ENCODE measurements around the gene KMT2C.

The KMT2C gene

GRCh38 chr7:152122540-152122939 is 313.3 kb downstream of the KMT2C start:
- no peak overlapping the region for H3K4me3 Mint-ChIP-seq
- H3K27ac Mint-ChIP-seq, result no peak overlapping the region
- H3K9me3 Mint-ChIP-seq, result peaks cover 6% of the 10 kb centered on the region
- H3K36me3 Mint-ChIP-seq, result peaks cover 43% of the 10 kb centered on the region
- peaks cover 19% of the 10 kb centered on the region for H3K4me1 Mint-ChIP-seq
- H3K27me3 Mint-ChIP-seq, result no peaks in the 10 kb centered on the region

- no peak overlapping the region for H3K27ac Mint-ChIP-seq
- H3K36me3 Mint-ChIP-seq, result peaks cover 39% of the 10 kb centered on the region
- peaks cover 6% of the 10 kb centered on the region for H3K9me3 Mint-ChIP-seq
- no peak overlapping the region for H3K4me3 Mint-ChIP-seq
- no peaks in the 10 kb centered on the region for H3K27me3 Mint-ChIP-seq
- H3K4me1 Mint-ChIP-seq, result peaks cover 19% of the 10 kb centered on the region
Observed at GRCh38 chr7:152121432-152121831, 314.4 kb downstream of the KMT2C start.

DNA sequence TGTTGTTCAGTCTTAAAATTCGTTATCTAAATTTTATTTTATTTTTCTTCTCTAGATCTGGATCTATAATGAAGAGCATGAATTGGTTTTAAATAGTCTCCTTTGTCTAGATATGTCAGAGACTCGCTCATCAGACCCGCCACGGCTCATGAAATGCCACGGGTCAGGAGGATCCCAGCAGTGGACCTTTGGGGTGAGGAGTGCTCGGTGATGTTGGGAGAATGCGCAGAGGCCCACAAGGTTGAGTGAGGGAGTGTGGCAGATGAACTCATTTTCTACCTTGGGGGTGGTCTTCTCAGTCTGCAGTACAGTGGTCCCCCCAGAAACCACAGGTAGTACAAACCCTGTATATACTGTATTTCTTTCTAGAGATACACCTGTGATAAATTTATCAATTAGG is 315.0 kb downstream of the KMT2C start:
- H3K27me3 Mint-ChIP-seq, result no peaks in the 10 kb centered on the region
- H3K4me1 Mint-ChIP-seq, result peaks cover 19% of the 10 kb centered on the region
- peaks cover 6% of the 10 kb centered on the region for H3K9me3 Mint-ChIP-seq
- H3K27ac Mint-ChIP-seq, result no peak overlapping the region
- H3K36me3 Mint-ChIP-seq, result peaks cover 38% of the 10 kb centered on the region
- no peak overlapping the region for H3K4me3 Mint-ChIP-seq

GRCh38 chr7:152120210-152120609 is 315.6 kb downstream of the KMT2C start:
- peaks cover 19% of the 10 kb centered on the region for H3K4me1 Mint-ChIP-seq
- no peak overlapping the region for H3K27ac Mint-ChIP-seq
- peaks cover 34% of the 10 kb centered on the region for H3K36me3 Mint-ChIP-seq

DNA sequence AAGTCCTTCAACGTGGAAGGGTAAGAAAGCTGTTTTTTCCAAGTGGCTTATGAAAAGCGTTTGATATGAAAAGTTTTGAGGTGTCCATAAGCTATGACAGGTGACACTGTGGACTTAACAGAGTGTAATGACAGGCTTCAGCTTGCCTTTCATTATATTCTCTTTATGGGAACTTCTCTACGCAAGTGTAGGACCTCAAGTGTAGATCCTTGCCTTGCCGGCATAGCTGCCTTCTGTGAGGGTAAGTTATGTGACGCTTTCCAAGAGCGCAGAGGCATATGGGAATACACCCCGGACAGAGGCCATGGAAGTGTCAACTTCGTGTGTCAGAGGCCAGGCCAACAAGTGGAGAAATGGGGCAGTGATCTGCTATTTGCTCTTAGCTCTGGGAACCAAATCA is 318.4 kb downstream of the KMT2C start:
- H3K27ac Mint-ChIP-seq, result no peak overlapping the region

More at GRCh38 chr7:152120210-152120609, 315.6 kb downstream of the KMT2C start:
- no peak overlapping the region for H3K4me3 Mint-ChIP-seq
- peaks cover 6% of the 10 kb centered on the region for H3K9me3 Mint-ChIP-seq
- no peaks in the 10 kb centered on the region for H3K27me3 Mint-ChIP-seq

DNA sequence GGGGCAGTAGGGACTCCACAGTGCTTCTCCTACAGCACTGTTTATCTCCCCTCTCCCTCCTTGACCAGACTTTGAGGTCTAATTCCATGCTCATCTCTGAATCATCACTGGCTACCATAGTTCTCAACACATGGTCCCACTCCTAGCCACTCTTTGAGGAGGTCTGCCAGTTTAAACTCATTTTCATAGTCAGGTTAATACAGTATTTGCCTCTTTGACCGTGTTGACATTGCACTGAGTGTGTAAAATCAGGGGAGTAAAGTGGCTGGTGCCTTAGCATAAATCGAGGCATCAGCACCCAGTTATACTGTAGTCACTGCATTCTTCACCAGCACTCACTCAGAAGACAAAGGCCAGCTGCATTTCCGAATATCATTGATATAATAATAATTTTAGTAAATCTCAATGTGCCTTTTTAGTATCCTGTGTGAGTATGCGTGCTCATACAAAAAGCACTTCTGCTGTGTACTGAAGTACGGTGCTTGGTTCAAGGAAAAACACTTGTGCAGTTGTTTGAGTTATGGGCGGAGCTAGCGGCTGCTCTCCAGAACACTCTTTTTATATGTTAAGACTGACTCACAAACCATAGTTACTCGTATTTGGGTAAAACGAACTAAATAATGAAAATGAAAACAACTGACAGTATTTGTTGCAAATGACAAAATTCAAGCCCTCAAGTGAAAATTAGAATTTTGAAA is 320.6 kb downstream of the KMT2C start:
- no peaks in the 10 kb centered on the region for H3K9me3 Mint-ChIP-seq
- H3K27ac Mint-ChIP-seq, result no peak overlapping the region
- no peaks in the 10 kb centered on the region for H3K27me3 Mint-ChIP-seq
- H3K4me3 Mint-ChIP-seq, result no peak overlapping the region
- H3K4me1 Mint-ChIP-seq, result no peaks in the 10 kb centered on the region
- H3K36me3 Mint-ChIP-seq, result peaks cover 14% of the 10 kb centered on the region

More for the DNA sequence above, 318.4 kb downstream of the KMT2C start:
- Mint-ChIP-seq H3K27me3 (no peaks in the 10 kb centered on the region), H3K4me3 (no peak overlapping the region), H3K36me3 (peaks cover 18% of the 10 kb centered on the region), H3K9me3 (no peaks in the 10 kb centered on the region), H3K4me1 (peaks cover 11% of the 10 kb centered on the region)

DNA sequence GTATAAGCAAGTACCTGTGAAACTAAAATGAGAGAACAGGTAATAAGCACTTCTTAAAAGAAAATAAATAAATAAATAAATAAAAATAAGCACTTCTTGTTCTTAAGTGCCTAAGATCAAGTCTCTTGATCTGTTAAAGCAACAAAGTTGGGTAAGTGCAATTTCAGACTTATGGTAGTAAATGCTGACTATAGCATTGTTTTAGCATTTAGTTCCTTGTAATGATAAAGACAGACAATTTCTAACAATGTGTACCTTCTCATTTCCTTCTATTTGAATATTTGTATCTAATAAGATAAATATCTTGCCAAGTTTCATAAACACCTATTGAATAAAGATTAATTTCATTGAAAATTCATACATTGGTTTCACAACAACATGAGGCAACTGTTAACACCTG is 323.0 kb downstream of the KMT2C start:
- peaks cover 20% of the 10 kb centered on the region for H3K36me3 Mint-ChIP-seq
- H3K9me3 Mint-ChIP-seq, result no peaks in the 10 kb centered on the region
- H3K27me3 Mint-ChIP-seq, result no peaks in the 10 kb centered on the region
- no peak overlapping the region for H3K27ac Mint-ChIP-seq
- H3K4me1 Mint-ChIP-seq, result peaks cover 9% of the 10 kb centered on the region
- no peak overlapping the region for H3K4me3 Mint-ChIP-seq

- H3K36me3 Mint-ChIP-seq, result peaks cover 22% of the 10 kb centered on the region
- peaks cover 9% of the 10 kb centered on the region for H3K4me1 Mint-ChIP-seq
- no peaks in the 10 kb centered on the region for H3K27me3 Mint-ChIP-seq
- no peak overlapping the region for H3K4me3 Mint-ChIP-seq
- no peak overlapping the region for H3K27ac Mint-ChIP-seq
- no peaks in the 10 kb centered on the region for H3K9me3 Mint-ChIP-seq
Observed at GRCh38 chr7:152108359-152108758, 327.4 kb downstream of the KMT2C start.

GRCh38 chr7:152107945-152108344 is 327.9 kb downstream of the KMT2C start:
- H3K4me1 Mint-ChIP-seq, result peaks cover 9% of the 10 kb centered on the region
- H3K27ac Mint-ChIP-seq, result no peak overlapping the region
- H3K36me3 Mint-ChIP-seq, result peaks cover 19% of the 10 kb centered on the region
- H3K27me3 Mint-ChIP-seq, result no peaks in the 10 kb centered on the region
- no peak overlapping the region for H3K4me3 Mint-ChIP-seq
- H3K9me3 Mint-ChIP-seq, result no peaks in the 10 kb centered on the region

DNA sequence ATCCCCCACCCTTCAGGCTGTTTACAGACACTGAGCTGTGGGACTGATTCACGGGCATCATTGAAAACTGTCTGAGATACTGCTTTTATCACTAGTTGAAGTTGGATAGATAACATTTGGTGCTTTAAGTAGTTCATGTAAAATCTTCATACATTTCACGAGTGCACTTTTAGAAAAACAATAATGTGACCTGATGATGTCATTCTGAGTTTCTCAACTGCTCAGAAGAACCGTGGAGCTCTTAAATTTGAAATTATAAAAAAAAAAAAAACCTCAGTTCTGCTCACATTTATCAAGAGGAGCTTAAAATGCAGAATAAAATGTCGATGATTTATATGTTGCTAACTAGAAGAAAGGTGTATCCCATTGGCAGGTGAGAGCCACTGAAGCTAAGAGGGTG is 328.8 kb downstream of the KMT2C start:
- H3K4me1 Mint-ChIP-seq, result peaks cover 9% of the 10 kb centered on the region
- H3K4me3 Mint-ChIP-seq, result no peak overlapping the region
- peaks cover 19% of the 10 kb centered on the region for H3K36me3 Mint-ChIP-seq
- no peaks in the 10 kb centered on the region for H3K9me3 Mint-ChIP-seq
- H3K27me3 Mint-ChIP-seq, result no peaks in the 10 kb centered on the region
- peak overlapping the region; percentile 53 for H3K27ac Mint-ChIP-seq

GRCh38 chr7:152105205-152105604 is 330.6 kb downstream of the KMT2C start:
- Mint-ChIP-seq H3K9me3 (no peaks in the 10 kb centered on the region), H3K4me1 (peaks cover 9% of the 10 kb centered on the region), H3K36me3 (peaks cover 17% of the 10 kb centered on the region), H3K27me3 (no peaks in the 10 kb centered on the region), H3K4me3 (no peak overlapping the region), H3K27ac (no peak overlapping the region)

- Mint-ChIP-seq H3K27me3 (no peaks in the 10 kb centered on the region), H3K4me3 (no peak overlapping the region), H3K27ac (no peak overlapping the region), H3K9me3 (no peaks in the 10 kb centered on the region), H3K36me3 (peaks cover 12% of the 10 kb centered on the region), H3K4me1 (no peaks in the 10 kb centered on the region)
Observed at GRCh38 chr7:152103691-152104090, 332.1 kb downstream of the KMT2C start.

DNA sequence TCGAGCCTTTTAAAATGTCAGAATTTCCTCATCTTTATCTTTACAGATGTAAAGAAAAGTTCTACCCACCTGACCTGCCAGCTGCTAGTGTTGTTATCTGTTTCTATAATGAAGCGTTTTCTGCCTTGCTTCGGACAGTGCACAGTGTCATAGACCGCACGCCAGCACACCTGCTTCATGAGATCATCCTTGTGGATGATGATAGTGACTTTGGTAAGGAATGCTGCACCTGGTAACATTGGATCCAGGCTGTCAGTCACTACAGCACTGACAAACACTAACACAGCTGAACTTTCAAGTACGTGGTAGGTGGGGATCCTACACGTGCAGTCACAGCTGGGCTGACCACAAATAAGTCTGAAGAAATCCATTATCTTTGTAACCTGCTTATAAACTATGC is 332.7 kb downstream of the KMT2C start:
- Mint-ChIP-seq H3K27ac (no peak overlapping the region), H3K9me3 (no peaks in the 10 kb centered on the region), H3K4me3 (no peak overlapping the region), H3K4me1 (no peaks in the 10 kb centered on the region), H3K36me3 (peaks cover 12% of the 10 kb centered on the region), H3K27me3 (no peaks in the 10 kb centered on the region)

GRCh38 chr7:152097330-152097729 is 338.5 kb downstream of the KMT2C start:
- no peaks in the 10 kb centered on the region for H3K27me3 Mint-ChIP-seq
- no peak overlapping the region for H3K27ac Mint-ChIP-seq
- peaks cover 3% of the 10 kb centered on the region for H3K36me3 Mint-ChIP-seq

DNA sequence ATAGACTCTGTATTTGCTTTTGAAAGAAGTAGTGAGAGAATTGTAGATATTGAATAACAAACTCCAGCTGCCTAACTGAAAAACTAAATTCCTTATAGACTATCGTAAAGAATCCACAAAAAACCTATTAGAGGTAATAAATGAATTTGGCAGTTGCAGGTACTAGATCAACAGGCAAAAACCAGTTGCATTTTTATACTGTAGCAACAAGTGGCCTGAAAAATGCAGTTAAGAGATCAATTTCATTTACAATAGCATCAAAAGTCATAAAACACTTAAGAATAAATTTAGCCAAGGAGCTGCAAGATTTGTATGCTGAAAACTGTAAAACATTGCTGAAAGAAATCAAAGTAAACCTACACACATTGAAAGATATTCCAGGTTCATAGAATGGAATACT is 340.0 kb downstream of the KMT2C start:
- Mint-ChIP-seq H3K27me3 (no peaks in the 10 kb centered on the region), H3K36me3 (peaks cover under 1% of the 10 kb centered on the region), H3K4me1 (peaks cover 9% of the 10 kb centered on the region), H3K9me3 (no peaks in the 10 kb centered on the region), H3K4me3 (no peak overlapping the region), H3K27ac (no peak overlapping the region)

More at GRCh38 chr7:152097330-152097729, 338.5 kb downstream of the KMT2C start:
- Mint-ChIP-seq H3K4me1 (peaks cover 2% of the 10 kb centered on the region), H3K9me3 (no peaks in the 10 kb centered on the region), H3K4me3 (no peak overlapping the region)

DNA sequence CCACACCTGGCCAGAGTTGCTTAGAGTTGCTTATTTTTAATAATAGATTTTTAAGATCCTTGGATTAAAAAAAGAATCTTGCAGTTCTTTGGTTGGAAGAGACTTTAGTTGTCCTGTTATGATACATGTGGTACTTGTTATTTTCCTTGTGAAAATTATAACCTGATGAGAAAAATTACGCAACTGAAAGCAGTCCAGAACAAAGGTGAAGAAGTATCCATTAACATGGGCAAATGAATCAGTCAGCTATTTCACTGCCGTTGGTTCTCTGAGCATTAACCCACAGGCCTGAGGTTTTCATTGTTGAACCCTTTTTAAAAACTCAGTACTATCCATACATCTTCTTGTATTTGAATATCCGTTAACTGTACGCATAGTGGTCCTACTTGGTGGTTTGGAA is 342.1 kb downstream of the KMT2C start:
- Mint-ChIP-seq H3K4me3 (no peak overlapping the region), H3K9me3 (no peaks in the 10 kb centered on the region), H3K4me1 (peaks cover 9% of the 10 kb centered on the region), H3K27me3 (no peaks in the 10 kb centered on the region), H3K36me3 (peaks cover 7% of the 10 kb centered on the region), H3K27ac (no peak overlapping the region)

DNA sequence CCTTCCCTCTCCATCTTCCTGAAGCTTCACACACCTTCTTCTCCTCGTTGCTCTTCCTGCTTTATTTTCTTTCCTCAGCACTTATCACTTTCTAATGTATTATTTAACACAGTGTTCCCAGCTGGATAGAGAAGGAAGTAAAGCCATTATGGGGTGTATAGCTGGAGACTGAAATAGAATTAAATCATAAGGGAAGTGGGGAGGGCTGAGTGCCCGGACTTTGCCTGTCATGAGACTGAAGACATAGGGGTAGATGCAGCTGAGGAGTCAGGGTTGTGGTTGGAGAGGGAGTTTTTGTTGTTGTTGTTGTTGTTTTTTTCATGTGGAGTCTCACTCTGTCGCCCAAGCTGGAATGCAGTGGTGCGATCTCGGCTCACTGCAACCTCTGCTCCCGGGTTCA is 345.1 kb downstream of the KMT2C start:
- peaks cover 16% of the 10 kb centered on the region for H3K36me3 Mint-ChIP-seq
- no peak overlapping the region for H3K4me3 Mint-ChIP-seq
- H3K27me3 Mint-ChIP-seq, result no peaks in the 10 kb centered on the region
- peak overlapping the region; percentile 51 for H3K27ac Mint-ChIP-seq
- no peaks in the 10 kb centered on the region for H3K9me3 Mint-ChIP-seq
- peaks cover 9% of the 10 kb centered on the region for H3K4me1 Mint-ChIP-seq
